Measurements from ENCODE around the gene IFRD2. TPM values are rescaled to one million over a fixed set of nuclear protein-coding genes. Genes with fewer than 3 reads are reported as not detected.

IFRD2 gene
- total and polyA plus RNA-seq, 2 of the 8 experiments (the other 6 are each of a cell fraction or from before 2014, with no cell fraction given) = 76.7 to 88.8 TPM

GRCh38 chr3:50264383-50264963 lies 27.8 kb downstream of the IFRD2 start (continued):
- TF ChIP-seq CBX5 (IDR thresholded peaks at IDR 0.05; ENCODE audit: low read depth, low read length) (no peak), POLR2AphosphoS5 (IDR thresholded peaks at IDR 0.05; ENCODE audit: low read depth, low read length) (peak; percentile 11; the same call in 1 of the 2 replicates), KDM1A (IDR thresholded peaks at IDR 0.05; ENCODE audit: borderline replicate concordance, low read length) (no peak), EGR1 (IDR thresholded peaks at IDR 0.05; ENCODE audit: borderline replicate concordance, low read depth, low read length) (no peak), JUND (IDR thresholded peaks at IDR 0.05; ENCODE audit: low read length) (peak; percentile 76), SP4 (IDR thresholded peaks at IDR 0.05; ENCODE audit: low read length) (0 out of 2 replicates have a peak, but pooled peaks have one; percentile 34), TAF1 (IDR thresholded peaks at IDR 0.05; ENCODE audit: low read depth, low read length) (no peak), EP300 (IDR thresholded peaks at IDR 0.05; ENCODE audit: borderline replicate concordance in 1 of 2, low read depth in 2 of 2, low read length in 2 of 2) (peak; percentile 46 to 61; a peak in 2 of 3 replicates), RBBP5 (IDR thresholded peaks at IDR 0.05; ENCODE audit: borderline replicate concordance, low read depth, low read length) (peak; percentile 75), SP1 (IDR thresholded peaks at IDR 0.05; ENCODE audit: low read depth, low read length) (peak; percentile 52; the same call in 1 of the 2 replicates), POLR2A (IDR thresholded peaks at IDR 0.05; ENCODE audit: control extremely low read depth in 1 of 2, low read depth in 2 of 2, low read length in 2 of 2) (no peak), BRCA1 (IDR thresholded peaks at IDR 0.05; ENCODE audit: low read depth, low read length) (no peak), SUZ12 (IDR thresholded peaks at IDR 0.05; ENCODE audit: low read length) (no peak), FOSL1 (IDR thresholded peaks at IDR 0.05; ENCODE audit: insufficient read depth, low read depth, low read length) (no peak), JUN (IDR thresholded peaks at IDR 0.05; ENCODE audit: low read depth, low read length) (peak; percentile 98), HDAC2 (IDR thresholded peaks at IDR 0.05; ENCODE audit: borderline replicate concordance in 1 of 2, low read depth in 2 of 2, low read length in 2 of 2) (peak in 1 of 2 experiments; percentile 77; a peak in 1 of 4 replicates), MAX (IDR thresholded peaks at IDR 0.05) (no peak), SRF (IDR thresholded peaks at IDR 0.05; ENCODE audit: low read depth, low read length) (no peak), SIX5 (IDR thresholded peaks at IDR 0.05; ENCODE audit: low read depth, low read length) (no peak), CREB1 (IDR thresholded peaks at IDR 0.05) (peak; percentile 80), SP2 (IDR thresholded peaks at IDR 0.05; ENCODE audit: low read length) (no peak), GTF2F1 (IDR thresholded peaks at IDR 0.05; ENCODE audit: borderline replicate concordance, low read depth, low read length) (no peak), CBX8 (IDR thresholded peaks at IDR 0.05; ENCODE audit: borderline replicate concordance, low read depth, low read length) (no peak), TEAD4 (IDR thresholded peaks at IDR 0.05; ENCODE audit: low read depth, low read length) (peak; percentile 91), YY1 (IDR thresholded peaks at IDR 0.05; ENCODE audit: low read depth, low read length) (no peak)

Data from H1 (cell line).